ENCODE measurements around the gene NNMT.

- TF ChIP-seq EZH2 (IDR thresholded peaks at IDR 0.05) (no peak), POLR2AphosphoS5 (IDR thresholded peaks at IDR 0.05; ENCODE audit: borderline replicate concordance, low read depth, low read length) (no peak), FOXP2 (optimal IDR thresholded peaks at IDR 0.05; ENCODE audit: control extremely low read depth, extremely low read length, insufficient read depth) (no peak)
These were observed 2.9 kb upstream of the NNMT start for GRCh38 chr11:114293201-114293711.

Measured in SK-N-MC (cell line).